Neural cell (in vitro differentiated cells): Measurements from ENCODE around the gene SPAG16.

ENCODE experiments used
- EP300 ChIP-seq: fragments of 450-650 bp; conservative IDR thresholded peaks from 2 replicates; pipeline ENCODE4 v1.6.1; 2014; ENCODE audit warnings: antibody characterized with exemption, mild to moderate bottlenecking, moderate library complexity; ENCODE audit not compliant: poor library complexity, severe bottlenecking
- TF ChIP-seq, protein P1 (sequence below): fragments of 450-650 bp; IDR thresholded peaks from 2 replicates; pipeline ENCODE4 v1.5.1; 2014; ENCODE audit warnings: antibody characterized with exemption, mild to moderate bottlenecking, moderate library complexity; ENCODE audit not compliant: poor library complexity, severe bottlenecking
- TF ChIP-seq, protein P2 (sequence below): IDR thresholded peaks from 2 replicates; pipeline ENCODE4 v1.6.1; 2012; ENCODE audit warnings: borderline replicate concordance

DNA sequence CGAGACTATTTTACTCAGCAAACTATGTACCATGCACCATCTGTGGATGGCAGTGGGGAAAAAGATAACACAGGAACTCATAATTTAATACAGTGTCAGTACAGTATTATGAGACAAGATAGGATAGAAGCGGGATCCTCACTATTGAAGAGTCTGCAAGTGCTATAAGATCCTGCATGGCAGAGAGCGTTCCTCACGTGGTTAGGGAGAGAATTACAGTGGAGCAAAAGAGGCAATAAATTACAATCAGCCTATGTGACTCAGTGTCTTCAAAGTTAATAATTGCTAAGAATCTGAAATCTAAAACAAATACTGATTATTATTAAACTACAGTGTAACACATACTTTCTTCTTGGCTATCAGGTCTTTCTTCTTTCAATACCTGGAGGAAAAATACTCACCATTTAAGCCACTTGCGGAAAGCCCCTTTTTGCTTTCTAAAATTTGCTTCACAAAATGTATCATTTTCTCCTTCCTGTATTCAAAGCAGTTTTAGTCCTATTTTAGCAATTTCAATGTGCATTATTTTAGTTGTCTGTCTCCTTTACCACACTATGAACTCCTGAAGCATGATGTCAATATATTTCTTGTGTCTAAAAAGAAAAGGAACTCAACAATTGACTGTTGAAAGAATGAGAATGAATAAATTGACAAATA lies 342.9 kb downstream of the SPAG16 start:
- TF ChIP-seq, protein P1, sequence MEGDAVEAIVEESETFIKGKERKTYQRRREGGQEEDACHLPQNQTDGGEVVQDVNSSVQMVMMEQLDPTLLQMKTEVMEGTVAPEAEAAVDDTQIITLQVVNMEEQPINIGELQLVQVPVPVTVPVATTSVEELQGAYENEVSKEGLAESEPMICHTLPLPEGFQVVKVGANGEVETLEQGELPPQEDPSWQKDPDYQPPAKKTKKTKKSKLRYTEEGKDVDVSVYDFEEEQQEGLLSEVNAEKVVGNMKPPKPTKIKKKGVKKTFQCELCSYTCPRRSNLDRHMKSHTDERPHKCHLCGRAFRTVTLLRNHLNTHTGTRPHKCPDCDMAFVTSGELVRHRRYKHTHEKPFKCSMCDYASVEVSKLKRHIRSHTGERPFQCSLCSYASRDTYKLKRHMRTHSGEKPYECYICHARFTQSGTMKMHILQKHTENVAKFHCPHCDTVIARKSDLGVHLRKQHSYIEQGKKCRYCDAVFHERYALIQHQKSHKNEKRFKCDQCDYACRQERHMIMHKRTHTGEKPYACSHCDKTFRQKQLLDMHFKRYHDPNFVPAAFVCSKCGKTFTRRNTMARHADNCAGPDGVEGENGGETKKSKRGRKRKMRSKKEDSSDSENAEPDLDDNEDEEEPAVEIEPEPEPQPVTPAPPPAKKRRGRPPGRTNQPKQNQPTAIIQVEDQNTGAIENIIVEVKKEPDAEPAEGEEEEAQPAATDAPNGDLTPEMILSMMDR, result no peak
- TF ChIP-seq, protein P2, sequence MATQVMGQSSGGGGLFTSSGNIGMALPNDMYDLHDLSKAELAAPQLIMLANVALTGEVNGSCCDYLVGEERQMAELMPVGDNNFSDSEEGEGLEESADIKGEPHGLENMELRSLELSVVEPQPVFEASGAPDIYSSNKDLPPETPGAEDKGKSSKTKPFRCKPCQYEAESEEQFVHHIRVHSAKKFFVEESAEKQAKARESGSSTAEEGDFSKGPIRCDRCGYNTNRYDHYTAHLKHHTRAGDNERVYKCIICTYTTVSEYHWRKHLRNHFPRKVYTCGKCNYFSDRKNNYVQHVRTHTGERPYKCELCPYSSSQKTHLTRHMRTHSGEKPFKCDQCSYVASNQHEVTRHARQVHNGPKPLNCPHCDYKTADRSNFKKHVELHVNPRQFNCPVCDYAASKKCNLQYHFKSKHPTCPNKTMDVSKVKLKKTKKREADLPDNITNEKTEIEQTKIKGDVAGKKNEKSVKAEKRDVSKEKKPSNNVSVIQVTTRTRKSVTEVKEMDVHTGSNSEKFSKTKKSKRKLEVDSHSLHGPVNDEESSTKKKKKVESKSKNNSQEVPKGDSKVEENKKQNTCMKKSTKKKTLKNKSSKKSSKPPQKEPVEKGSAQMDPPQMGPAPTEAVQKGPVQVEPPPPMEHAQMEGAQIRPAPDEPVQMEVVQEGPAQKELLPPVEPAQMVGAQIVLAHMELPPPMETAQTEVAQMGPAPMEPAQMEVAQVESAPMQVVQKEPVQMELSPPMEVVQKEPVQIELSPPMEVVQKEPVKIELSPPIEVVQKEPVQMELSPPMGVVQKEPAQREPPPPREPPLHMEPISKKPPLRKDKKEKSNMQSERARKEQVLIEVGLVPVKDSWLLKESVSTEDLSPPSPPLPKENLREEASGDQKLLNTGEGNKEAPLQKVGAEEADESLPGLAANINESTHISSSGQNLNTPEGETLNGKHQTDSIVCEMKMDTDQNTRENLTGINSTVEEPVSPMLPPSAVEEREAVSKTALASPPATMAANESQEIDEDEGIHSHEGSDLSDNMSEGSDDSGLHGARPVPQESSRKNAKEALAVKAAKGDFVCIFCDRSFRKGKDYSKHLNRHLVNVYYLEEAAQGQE, result no peak
- no peak for TF ChIP-seq EP300
